Smooth muscle cell (in vitro differentiated cells): ENCODE results near the gene TSC22D1. TPM values are rescaled to one million over a fixed set of nuclear protein-coding genes. Genes with fewer than 3 reads are reported as not detected.
"Not testable (repeated sequence)": the region's sequence is repeated elsewhere in the genome, so short reads cannot be mapped to it uniquely, and the experiment has no call there.

ENCODE experiments used
- DNase-seq: peaks from one replicate; lab custom pipeline; 2025; ENCODE audit not compliant: unreplicated experiment; lab: John Stamatoyannopoulos, UW
- H2AFZ ChIP-seq: fragments of 200-600 bp; sonication (generic); 2 replicates; pipeline ENCODE4 v1.6.0; 2016; ENCODE audit warnings: antibody characterized with exemption, low read depth, mild to moderate bottlenecking
- H3F3A ChIP-seq: fragments of 200-600 bp; sonication (generic); 2 replicates; pipeline ENCODE4 v1.6.0; 2017; ENCODE audit warnings: antibody characterized with exemption, low read depth
- H3K27ac ChIP-seq: fragments of 200-600 bp; sonication (generic); 2 replicates; pipeline ENCODE4 v1.5.1; 2016; ENCODE audit warnings: low read depth, mild to moderate bottlenecking
- H3K27me3 ChIP-seq: fragments of 200-600 bp; sonication (generic); 2 replicates; pipeline ENCODE4 v1.6.1; 2016; ENCODE audit warnings: low read depth, mild to moderate bottlenecking
- H3K36me3 ChIP-seq: fragments of 200-600 bp; sonication (generic); 2 replicates; pipeline ENCODE4 v1.5.1; 2016; ENCODE audit warnings: low read depth
- H3K4me1 ChIP-seq: fragments of 200-600 bp; sonication (generic); 2 replicates; pipeline ENCODE4 v1.5.1; 2016; ENCODE audit warnings: low read depth
- H3K4me2 ChIP-seq: fragments of 200-600 bp; sonication (generic); 2 replicates; pipeline ENCODE4 v1.6.0; 2016; ENCODE audit warnings: mild to moderate bottlenecking
- H3K4me3 ChIP-seq: fragments of 200-600 bp; sonication (generic); 2 replicates; pipeline ENCODE4 v1.5.1; 2016; ENCODE audit warnings: mild to moderate bottlenecking
- H3K79me2 ChIP-seq: fragments of 200-600 bp; sonication (generic); 2 replicates; pipeline ENCODE4 v1.6.0; 2016; ENCODE audit warnings: low read depth, mild to moderate bottlenecking
- H3K9ac ChIP-seq: fragments of 200-600 bp; sonication (generic); 2 replicates; pipeline ENCODE4 v1.6.0; 2016; ENCODE audit warnings: low read depth
- H3K9me3 ChIP-seq: fragments of 200-600 bp; sonication (generic); replicated peaks from 2 replicates; pipeline ENCODE4 v1.5.1; 2016; ENCODE audit warnings: low read depth
- H4K20me1 ChIP-seq: fragments of 200-600 bp; sonication (generic); 2 replicates; pipeline ENCODE4 v1.6.0; 2016; ENCODE audit warnings: low read depth
- WGBS: methylation state at CpG from one replicate; pipeline ENCODE4 v1.1.7; 2016; ENCODE audit warnings: low lambda C conversion rate; 5-methylcytosine and 5-hydroxymethylcytosine counted together
- polyA plus RNA-seq: library from polyadenylated mRNA; unstranded; fragments of >200 nt; fragmentation: Nextera tagmentation; extraction: Ambion mirVana; gene quantifications from 2 replicates; pipeline ENCODE4 v1.2.1, GENCODE V29; 2016
- total RNA-seq: library from RNA; depleted of rRNA; stranded (reverse); fragments of >200 nt; gene quantifications from 2 replicates; pipeline ENCODE4 v1.2.3, GENCODE V29; 2014
- TF ChIP-seq, protein P1 (sequence below): fragments of 200-600 bp; sonication (generic); IDR thresholded peaks from 2 replicates; pipeline ENCODE4 v1.5.1; 2017; ENCODE audit warnings: borderline replicate concordance, mild to moderate bottlenecking, antibody characterized with exemption; ENCODE audit not compliant: insufficient read depth, poor library complexity, severe bottlenecking

TSC22D1 gene
- total and polyA plus RNA-seq, 2 experiments from 2014 or later: 117 to 159 TPM

GRCh38 chr13:44565881-44566280, 10.2 kb downstream of the TSC22D1 start:
- no peak overlapping the region for H3K4me2 ChIP-seq
- 94% methylated on average over 3 of the region's 3 CpGs for WGBS
- peaks cover 40% of the 10 kb centered on the region for H3K4me1 ChIP-seq
- H3K36me3 ChIP-seq: no peaks in the 10 kb centered on the region
- H3F3A ChIP-seq: no peaks in the 10 kb centered on the region
- peaks cover 65% of the 10 kb centered on the region for H4K20me1 ChIP-seq
- peaks cover 91% of the 10 kb centered on the region for H3K79me2 ChIP-seq
- no peak overlapping the region for H3K27ac ChIP-seq
- no peak overlapping the region for H2AFZ ChIP-seq
- no peaks in the 10 kb centered on the region for H3K9me3 ChIP-seq
- no peaks in the 10 kb centered on the region for H3K27me3 ChIP-seq
- no peak overlapping the region for H3K9ac ChIP-seq
- no peak for DNase-seq
- no peak overlapping the region for H3K4me3 ChIP-seq
- TF ChIP-seq, protein P1, sequence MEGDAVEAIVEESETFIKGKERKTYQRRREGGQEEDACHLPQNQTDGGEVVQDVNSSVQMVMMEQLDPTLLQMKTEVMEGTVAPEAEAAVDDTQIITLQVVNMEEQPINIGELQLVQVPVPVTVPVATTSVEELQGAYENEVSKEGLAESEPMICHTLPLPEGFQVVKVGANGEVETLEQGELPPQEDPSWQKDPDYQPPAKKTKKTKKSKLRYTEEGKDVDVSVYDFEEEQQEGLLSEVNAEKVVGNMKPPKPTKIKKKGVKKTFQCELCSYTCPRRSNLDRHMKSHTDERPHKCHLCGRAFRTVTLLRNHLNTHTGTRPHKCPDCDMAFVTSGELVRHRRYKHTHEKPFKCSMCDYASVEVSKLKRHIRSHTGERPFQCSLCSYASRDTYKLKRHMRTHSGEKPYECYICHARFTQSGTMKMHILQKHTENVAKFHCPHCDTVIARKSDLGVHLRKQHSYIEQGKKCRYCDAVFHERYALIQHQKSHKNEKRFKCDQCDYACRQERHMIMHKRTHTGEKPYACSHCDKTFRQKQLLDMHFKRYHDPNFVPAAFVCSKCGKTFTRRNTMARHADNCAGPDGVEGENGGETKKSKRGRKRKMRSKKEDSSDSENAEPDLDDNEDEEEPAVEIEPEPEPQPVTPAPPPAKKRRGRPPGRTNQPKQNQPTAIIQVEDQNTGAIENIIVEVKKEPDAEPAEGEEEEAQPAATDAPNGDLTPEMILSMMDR: no peak

DNA sequence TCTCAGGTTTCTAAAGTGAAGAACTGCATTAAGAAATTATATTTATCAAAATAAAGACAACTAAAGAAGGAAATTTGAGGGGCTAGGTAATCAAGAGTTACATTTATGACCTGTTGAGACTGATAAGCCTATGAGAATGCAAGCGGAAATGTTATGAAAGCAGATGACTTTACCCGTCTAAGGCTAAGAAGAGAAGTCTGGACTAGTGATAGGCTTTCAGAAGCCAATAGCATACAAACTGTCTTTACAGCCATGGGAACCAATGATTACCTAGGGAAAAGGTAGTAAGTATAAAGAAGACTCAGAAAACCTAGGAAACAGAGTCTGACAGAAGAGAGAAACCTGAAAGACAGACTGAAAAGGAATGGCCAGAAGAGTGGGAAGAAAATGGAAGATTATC, 11.2 kb downstream of the TSC22D1 start:
- H3K4me2 ChIP-seq: no peak overlapping the region
- no peak for DNase-seq
- no peak overlapping the region for H2AFZ ChIP-seq
- H3K27ac ChIP-seq: no peak overlapping the region
- H3K36me3 ChIP-seq: no peaks in the 10 kb centered on the region
- H3K9ac ChIP-seq: no peak overlapping the region
- H3K79me2 ChIP-seq: peaks cover 90% of the 10 kb centered on the region
- H3K9me3 ChIP-seq: no peaks in the 10 kb centered on the region
- no peak overlapping the region for H3K4me3 ChIP-seq
- no peaks in the 10 kb centered on the region for H3K27me3 ChIP-seq
- H3F3A ChIP-seq: no peaks in the 10 kb centered on the region
- WGBS: 83% methylated on average over 2 of the region's 2 CpGs
- peaks cover 30% of the 10 kb centered on the region for H3K4me1 ChIP-seq
- peaks cover 62% of the 10 kb centered on the region for H4K20me1 ChIP-seq
- TF ChIP-seq, protein P1: no peak

GRCh38 chr13:44562853-44563252, 13.3 kb downstream of the TSC22D1 start:
- DNase-seq, H3K9ac ChIP-seq, H3F3A ChIP-seq, H3K4me3 ChIP-seq, H3K9me3 ChIP-seq, H2AFZ ChIP-seq, H3K27ac ChIP-seq, H3K27me3 ChIP-seq, H3K4me2 ChIP-seq, H3K36me3 ChIP-seq: not testable (repeated sequence)
- Histone ChIP-seq H4K20me1 (peaks cover 60% of the 10 kb centered on the region), H3K79me2 (peaks cover 75% of the 10 kb centered on the region), H3K4me1 (peaks cover 19% of the 10 kb centered on the region)
- WGBS: 98% methylated on average over 6 of the region's 6 CpGs

DNA sequence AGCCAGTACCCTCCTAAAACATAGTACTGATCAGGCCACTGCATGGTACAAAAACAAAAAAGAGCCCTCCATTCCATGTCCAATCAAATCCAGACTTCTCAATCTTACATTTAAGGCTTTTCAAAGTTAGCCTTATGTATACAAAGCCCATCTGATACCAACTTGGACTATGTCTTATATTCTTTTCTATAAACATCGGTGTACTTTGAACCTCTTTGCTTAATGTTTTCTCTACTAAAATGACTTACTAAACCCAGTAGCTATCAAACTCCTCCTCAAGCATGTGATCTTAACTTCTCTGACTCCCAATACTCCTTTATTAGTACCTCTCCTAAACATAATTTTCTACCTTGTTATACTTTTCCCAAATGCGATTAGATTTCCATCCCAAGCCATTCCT, 14.8 kb downstream of the TSC22D1 start:
- H3F3A ChIP-seq: no peaks in the 10 kb centered on the region
- TF ChIP-seq, protein P1: no peak
- H3K36me3 ChIP-seq: no peaks in the 10 kb centered on the region
- no peak for DNase-seq
- H3K79me2 ChIP-seq: peaks cover 66% of the 10 kb centered on the region
- H4K20me1 ChIP-seq: peaks cover 47% of the 10 kb centered on the region
- no peak overlapping the region for H2AFZ ChIP-seq
- H3K27ac ChIP-seq: no peak overlapping the region
- no peak overlapping the region for H3K4me2 ChIP-seq
- no peak overlapping the region for H3K4me3 ChIP-seq
- H3K27me3 ChIP-seq: no peaks in the 10 kb centered on the region
- no peak overlapping the region for H3K9ac ChIP-seq
- H3K4me1 ChIP-seq: peaks cover 5% of the 10 kb centered on the region
- H3K9me3 ChIP-seq: no peaks in the 10 kb centered on the region
- 99% methylated on average over 2 of the region's 2 CpGs for WGBS
